Pulmonary artery endothelial cell (primary cell): ENCODE results near the gene PHLDB3. TPM values are rescaled to one million over a fixed set of nuclear protein-coding genes. Genes with fewer than 3 reads are reported as not detected.
"Not testable (repeated sequence)": the region's sequence is repeated elsewhere in the genome, so short reads cannot be mapped to it uniquely, and the experiment has no call there.

Experiments used
- DNase-seq: peaks from one replicate; pipeline ENCODE4 v3.0.0-alpha.2; 2011; ENCODE audit warnings: low read depth, low spot score
- total RNA-seq: library from RNA; depleted of rRNA; stranded (reverse); fragments of >200 nt; gene quantifications from 2 replicates; pipeline ENCODE4 v1.2.3, GENCODE V29; 2014

PHLDB3 gene
- total RNA-seq, 1 donor from 2014 or later, result 9.0 TPM

DNA sequence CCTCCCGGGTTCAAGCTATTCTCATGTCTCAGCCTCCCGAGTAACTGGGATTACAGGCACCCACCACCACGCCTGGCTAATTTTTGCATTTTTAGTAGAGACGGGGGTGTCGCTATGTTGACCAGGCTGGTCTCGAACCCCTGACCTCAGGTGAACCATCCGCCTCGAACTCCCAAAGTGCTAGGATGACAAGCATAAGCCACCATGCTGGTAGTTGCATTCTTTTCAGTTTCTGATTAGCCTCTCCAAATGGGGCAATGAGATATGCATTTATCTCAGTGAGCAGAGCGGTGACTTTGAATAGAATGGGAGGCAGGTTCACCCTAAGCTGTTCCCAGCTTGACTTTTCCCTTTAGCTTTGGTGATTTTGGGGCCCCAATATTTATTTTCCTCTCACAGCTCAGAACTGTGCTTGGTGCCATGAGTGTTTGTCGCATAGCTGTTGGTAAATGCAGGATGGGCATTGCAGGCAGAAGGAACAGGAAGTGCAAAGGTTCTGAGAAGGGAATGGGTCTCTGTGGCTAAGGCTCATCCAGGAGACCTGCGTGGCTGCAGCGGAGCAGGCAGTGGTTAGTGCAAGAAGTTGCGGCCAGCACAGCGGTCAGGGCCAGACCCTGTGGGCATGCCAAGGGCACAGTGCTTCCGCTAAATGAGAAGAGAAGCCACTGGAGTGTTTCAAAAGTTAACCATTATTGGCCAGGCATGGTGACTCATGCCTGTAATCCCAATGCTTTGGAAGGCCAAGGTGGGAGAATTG, 59.8 kb downstream of the PHLDB3 start:
- DNase-seq, result no peak

DNA sequence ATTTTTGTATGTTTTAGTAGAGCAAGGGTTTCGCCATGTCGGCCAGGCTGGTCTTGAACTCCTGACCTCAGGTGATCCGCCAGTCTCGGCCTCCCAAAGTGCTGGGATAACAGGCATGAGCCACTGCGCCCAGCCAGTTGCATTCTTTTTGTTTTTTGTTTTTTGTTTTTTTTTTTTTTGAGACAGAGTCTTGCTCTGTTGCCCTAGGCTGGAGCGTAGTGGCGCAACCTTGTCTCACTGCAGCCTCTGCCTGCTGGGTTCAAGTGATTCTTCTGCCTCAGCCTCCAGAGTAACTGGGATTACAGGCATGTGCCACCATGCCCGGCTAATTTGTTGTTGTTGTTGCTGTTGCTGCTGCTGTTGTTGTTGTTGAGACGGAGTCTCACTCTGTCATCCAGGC, 60.5 kb downstream of the PHLDB3 start:
- DNase-seq, result not testable (repeated sequence)

DNA sequence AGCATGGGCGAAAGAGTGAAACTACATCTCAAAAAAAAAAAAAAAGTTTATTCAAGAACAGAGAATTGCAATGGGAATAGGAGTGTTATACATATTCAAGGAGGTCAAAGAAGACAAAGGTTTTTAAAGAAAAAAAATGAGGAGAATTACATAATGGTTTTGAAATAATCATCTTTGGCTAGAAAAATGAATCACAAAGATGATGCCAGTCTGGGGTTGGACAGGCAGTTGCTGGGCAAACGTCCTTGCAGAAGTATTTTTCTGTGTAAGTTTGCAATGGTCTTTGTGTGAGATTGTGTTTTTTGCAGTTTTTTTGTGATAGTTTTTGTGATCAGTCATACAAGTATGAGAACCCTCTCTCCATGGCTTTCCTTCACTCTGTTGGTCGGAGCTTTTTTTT, 62.8 kb downstream of the PHLDB3 start:
- DNase-seq, result no peak

DNA sequence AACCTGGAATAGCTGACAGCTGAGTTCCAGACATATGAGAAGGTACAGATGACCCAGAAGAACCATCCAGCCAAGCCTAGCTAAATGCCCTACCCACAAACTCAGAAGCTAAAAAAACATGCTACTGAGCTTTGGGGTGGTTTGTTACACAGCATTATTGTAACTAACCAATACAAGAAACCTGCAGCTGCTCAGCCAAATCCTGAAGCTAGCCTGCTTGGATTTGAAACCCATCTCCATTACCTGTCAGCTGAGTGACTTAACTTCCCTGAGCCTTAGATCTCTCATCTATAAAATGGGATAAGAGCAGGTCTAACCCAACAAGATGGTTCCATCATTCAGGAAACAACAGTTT, 64.9 kb downstream of the PHLDB3 start:
- DNase-seq, result no peak

DNA sequence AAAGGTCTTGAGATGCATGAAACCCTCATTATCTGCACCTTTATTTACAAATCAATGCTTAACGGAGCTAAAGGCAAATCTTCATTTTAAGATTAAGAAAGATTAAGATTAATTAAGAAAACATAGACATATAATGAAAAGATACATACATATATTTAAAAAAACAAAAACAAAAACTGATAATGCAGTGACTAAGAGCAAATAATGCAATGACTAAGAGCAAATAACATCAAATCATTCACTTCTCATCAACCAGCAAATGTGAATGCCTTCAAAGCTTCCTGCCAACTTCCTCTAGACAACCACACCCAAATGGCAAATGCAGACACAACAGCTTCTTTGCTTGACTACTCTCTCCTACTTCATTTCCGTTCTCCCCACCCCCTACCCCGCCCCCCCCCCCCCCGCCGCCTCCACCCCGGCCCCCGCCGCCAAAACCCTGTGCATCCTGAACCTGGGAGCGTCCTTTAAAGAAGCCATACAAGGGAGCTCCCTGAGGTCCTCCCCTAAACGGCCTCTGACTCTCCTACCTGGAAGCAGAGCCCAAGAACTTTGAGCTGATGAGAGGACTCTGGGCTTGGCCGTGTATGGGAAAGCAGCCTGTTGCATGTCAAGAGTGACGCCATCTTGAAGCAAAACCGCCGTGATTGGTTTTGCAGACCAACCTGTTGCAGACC, 65.4 kb downstream of the PHLDB3 start:
- no peak for DNase-seq

DNA sequence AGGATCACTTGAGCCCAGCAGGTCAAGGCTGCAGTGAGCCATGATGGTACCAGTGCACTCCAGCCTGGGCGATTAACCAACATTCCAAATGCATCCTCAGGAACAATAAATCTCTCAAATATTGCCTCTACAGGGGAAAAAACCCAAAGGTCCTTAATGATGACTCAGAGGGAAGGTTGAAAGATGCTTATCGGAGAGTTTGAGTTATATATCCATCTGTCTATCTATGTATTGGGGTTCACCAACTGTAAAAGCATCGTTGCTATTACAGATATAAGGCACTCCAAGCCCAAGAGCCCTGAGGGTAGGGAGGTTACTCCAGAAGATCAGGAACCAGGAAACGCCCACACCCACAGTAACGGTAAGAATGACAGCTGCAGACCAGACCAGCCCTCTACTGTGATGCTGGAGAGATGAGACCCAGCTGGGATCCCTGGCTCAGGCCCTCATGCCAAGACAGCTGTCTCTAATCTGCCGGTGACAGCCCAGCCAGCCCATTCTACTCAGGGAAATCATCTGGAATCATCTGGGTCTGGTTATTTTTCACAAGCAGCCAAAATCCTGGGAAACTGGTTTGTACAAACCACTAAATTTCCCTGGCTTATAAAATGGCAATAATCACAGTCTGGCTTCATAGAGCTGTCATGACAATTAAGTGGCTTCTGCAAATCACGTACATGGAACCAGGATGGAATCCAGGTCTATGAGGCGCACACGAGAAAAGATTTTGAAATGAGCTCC, 66.1 kb downstream of the PHLDB3 start:
- DNase-seq, result no peak

DNA sequence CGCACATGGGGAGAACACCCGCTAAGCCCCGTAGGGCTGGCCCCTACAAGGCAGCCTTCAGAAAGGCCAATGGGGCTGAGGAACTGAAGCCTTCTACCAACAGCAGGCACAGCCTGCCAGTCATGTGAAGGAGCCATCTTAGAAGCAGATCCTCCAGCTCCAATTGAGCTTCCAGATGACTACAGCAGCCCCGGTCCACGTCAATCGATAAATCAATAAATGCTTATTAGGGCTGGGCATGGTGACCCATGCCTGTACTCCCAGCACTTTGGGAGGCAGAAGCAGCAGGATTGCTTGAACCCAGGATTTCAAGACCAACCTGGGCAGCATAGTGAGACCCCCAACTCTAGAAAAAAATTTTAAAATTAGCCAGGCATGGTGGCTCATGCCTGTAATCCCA, 66.8 kb downstream of the PHLDB3 start:
- no peak for DNase-seq

DNA sequence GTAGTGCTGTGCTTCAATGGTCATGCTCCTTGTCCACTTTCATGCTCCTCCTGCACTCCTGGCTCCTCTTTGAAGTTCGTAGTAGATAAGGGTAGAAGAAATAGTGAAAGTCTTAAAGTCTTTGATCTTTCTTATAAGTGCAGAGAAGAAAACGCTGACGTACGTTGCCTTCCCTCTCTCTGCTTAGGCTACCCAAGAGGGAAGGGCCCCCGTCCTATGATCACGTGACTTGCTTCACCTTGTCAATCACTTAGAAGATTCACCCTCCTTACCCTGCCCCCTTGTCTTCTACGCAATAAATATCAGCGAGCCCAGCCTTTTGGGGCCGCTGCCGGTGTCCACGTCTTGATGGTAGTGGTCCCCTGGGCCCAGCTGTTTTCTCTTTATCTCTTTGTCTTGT, 67.3 kb downstream of the PHLDB3 start:
- not testable (repeated sequence) for DNase-seq

DNA sequence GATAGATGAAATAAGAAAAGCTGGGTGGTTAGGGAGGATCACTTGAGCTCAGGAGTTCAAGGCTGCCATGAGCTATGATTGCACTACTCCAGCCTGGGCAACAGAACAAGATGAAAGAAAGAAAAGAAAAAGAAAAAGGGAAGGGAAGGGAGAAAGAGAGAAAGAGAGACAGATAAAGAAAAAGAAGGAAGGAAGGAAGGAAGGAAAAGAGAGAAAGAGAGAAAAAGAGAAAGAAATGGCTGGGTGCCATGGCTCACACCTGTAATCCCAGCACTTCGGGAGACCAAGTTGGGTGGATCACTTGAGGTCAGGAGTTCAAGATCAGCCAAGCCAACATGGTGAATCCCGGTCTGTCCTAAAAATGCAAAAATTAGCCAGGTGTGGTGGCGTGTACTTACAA, 68.8 kb downstream of the PHLDB3 start:
- DNase-seq, result no peak

DNA sequence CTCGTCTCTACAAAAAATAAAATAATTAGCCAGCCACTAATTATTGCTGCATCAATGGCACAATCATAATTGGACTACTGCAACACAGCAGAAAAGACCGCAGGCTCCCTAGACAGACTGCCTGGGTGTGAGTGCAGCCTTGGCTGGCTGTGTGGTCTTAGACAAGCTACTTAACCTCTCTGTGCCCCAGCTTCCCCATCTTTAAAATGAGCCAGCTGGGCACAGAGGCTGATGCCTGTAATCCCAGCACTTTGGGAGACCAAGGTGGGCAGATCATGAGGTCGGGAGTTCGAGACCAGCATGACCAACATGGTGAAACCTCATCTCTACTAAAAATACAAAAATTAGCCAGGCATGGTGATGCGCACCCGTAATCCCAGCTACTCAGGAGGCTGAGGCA, 70.9 kb downstream of the PHLDB3 start:
- DNase-seq, result no peak

DNA sequence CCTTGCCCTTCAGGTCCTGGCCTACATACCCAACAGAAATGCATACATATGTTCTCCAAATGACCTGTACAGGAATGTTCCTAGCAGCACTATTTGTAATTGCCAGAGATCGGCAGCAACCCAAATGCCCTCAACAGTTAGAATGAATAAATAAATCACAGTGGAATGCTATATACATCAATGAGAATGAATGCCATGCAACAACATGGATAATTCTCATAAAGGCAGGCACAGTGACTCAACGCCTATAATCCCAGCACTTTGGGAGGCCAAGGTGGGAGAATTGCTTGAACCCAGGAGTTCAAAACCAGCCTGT, 71.2 kb downstream of the PHLDB3 start:
- DNase-seq, result no peak

DNA sequence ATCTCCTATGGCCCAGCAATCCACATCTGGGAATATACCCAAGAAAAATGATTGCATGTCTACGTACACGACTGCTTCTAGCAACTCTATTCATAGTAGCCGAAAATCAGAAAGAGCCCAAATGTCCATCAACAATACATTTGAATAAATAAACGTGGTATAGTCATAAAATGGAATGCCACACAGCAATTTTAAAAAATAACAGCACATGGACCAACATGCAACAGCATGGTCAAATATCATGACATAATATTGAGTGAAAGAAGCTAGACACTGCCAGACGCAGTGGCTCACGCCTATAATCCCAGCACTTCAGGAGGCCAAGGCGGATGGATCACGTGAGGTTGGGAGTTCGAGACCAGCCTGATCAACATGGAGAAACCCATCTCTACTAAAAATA, 73.6 kb downstream of the PHLDB3 start:
- no peak for DNase-seq

DNA sequence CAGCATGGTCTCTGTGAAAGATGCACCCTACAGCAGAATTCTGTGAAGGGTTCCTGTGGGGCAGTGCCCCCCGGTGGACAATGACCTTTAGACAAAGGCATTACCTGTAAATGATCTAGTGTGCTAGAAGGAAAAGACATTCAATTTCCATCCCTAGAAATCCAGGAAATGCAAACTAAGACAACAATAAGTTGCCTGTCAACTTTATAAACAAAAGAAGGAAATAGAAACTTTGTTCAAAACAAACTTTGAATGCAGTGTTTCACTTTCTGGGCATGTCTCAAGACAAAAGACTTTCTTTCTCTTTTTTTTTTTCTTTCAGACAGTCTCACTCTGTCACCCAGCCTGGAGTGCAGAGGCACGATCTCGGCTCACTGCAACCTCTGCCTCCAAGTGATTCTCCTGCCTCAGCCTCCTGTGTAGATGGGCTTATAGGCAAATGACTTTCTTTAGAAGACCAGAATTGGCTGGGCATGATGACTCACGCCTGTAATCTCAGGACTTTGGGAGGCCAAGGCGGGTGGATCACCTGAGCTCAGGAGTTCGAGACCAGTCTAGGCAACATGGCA, 74.3 kb downstream of the PHLDB3 start:
- DNase-seq, result no peak

DNA sequence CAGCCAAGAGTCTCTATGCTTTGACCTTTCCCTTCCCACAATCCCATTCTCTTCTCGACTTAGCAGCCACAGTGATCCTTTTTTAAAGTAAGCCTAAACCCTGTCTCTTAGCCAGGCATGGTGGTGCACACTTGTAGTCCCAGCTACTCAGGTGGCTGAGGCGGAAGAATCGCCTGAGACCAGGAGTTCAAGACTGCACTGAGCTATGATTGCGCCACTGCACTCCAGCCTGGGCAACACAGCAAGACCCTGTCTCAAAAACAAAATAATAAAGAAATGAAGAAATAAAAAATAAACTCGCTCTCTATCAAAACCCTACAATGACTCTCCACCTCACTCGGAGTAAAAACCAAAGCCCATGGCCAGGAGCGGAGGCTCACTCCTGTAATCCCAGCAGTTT, 75.2 kb downstream of the PHLDB3 start:
- no peak for DNase-seq

DNA sequence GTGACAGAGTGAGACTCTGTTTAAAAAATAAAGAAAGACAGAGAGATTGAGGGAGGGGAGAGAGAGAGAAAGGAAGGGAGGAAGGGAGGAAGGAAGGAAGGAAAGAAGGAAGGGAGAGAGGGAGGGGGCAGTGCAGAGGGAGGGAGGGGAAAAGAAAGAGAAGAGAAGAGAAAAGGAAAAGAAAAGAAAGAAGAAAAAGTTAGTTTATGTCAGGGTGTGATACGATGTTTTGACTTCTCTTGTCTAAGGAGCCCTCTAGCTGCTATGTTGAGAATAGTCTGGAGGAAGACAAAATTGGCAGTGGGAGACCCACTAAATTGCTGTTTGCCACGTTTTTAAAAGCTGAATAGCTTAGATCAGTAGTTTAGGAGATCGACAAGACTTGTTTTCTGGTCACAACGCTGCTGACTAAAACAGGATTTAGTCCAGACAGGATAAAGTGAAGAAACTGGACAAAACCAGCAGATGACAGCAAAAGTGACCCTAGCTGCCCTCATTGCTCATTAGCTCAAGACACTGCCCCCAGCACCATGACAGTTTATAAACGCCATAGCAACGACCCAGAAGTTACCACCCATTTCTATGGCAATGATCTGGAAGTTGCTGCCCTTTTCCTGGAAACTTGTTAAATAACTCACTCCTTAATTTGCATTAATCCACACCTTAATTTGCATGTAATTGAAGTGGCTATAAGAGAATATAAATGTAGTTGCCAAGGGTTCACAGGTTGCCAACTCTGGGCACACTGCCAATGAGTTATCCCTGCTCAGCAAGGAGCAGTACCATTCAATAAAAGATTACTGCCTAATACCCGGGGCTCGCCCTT, 78.8 kb downstream of the PHLDB3 start:
- DNase-seq, result no peak

Other genes with a start within 250 kb of the PHLDB3 start
- not detected in 2 replicates for gene PSG9, start 235.2 kb downstream of the PHLDB3 start, total RNA-seq
- not detected in 2 replicates for gene CD177, start 151.1 kb downstream of the PHLDB3 start, total RNA-seq
- not detected in 2 replicates for gene TEX101, start 89.9 kb downstream of the PHLDB3 start, total RNA-seq
- not detected in 2 replicates for gene LYPD3, start 39.1 kb downstream of the PHLDB3 start, total RNA-seq
- gene ETHE1, start 22.5 kb upstream of the PHLDB3 start, total RNA-seq, result 69.9 and 81.1 TPM in 2 replicates
- gene ZNF575, start 28.4 kb upstream of the PHLDB3 start, total RNA-seq, result 0.07 TPM in 1 of 2 replicates, not detected in the other
- gene XRCC1, start 70.8 kb upstream of the PHLDB3 start, total RNA-seq, result 18.4 and 19.5 TPM in 2 replicates
- 0.73 and 2.3 TPM in 2 replicates for gene PINLYP, start 71.1 kb upstream of the PHLDB3 start, total RNA-seq
- 26.2 and 27.0 TPM in 2 replicates for gene IRGQ, start 91.4 kb upstream of the PHLDB3 start, total RNA-seq
- 15.0 and 16.0 TPM in 2 replicates for gene ZNF576, start 91.8 kb upstream of the PHLDB3 start, total RNA-seq
- 0.04 TPM in 1 of 2 replicates, not detected in the other for gene SRRM5, start 107.3 kb upstream of the PHLDB3 start, total RNA-seq
- 36.0 and 48.7 TPM in 2 replicates for gene ZNF428, start 114.9 kb upstream of the PHLDB3 start, total RNA-seq
- 4.3 and 5.6 TPM in 2 replicates for gene CADM4, start 135.1 kb upstream of the PHLDB3 start, total RNA-seq
- 55.2 and 72.8 TPM in 2 replicates for gene PLAUR, start 165.4 kb upstream of the PHLDB3 start, total RNA-seq
- gene IRGC, start 211.3 kb upstream of the PHLDB3 start, total RNA-seq, result not detected in 2 replicates